ENCODE data around the gene MPC1. TPM values are rescaled to one million over a fixed set of nuclear protein-coding genes. Genes with fewer than 3 reads are reported as not detected.

The MPC1 gene
- total and polyA plus RNA-seq, 2 donors: 40.5 to 106 TPM

DNA sequence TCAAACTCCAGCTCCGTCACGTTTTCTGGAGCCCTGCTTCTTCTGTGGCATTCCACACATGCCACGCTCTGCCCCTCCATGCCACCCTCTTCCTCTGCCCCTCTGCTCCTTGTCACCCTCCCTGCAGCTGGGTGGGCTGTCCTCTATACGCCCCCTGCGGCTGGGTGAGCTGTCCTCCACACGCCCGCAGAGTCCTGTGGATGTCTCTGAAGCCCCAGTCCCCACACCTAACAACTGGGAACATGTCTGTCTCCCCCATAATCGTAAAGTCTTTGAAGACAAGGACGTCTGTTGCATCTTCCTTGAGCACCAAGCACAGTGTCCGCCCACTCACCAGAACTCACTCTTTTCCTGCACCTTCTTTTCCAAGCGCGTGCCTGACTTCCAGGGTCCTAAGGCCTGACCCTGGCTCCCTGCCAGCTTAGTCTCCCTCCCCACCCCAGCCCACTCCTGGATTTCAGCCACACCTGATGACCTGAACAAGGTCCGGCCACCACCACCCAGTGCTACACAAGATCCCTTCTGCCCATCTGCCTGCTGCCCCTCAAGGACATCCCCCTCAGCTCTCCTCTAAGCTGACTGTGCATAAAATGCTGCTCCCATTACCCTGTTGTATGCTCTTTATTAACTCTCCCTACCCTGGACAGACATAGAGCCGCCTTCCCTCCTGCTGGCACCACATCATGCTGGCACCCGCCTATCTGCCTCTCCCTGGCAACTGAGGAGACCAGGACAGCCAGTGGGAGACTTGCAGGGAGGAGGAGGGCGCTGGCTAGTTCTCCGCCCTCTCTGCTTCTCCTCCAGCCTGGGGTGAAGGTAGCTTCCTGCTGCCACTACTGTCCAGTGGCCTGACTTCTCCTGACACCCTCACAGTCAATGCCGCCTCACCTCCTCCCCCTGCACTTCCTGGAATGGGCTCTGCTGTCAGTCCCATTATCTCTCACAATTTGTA is 63.8 kb downstream of the MPC1 start:
- H3K4me3 ChIP-seq (ENCODE audit: low read length in 2 of 2): no peak overlapping the region
- 91% methylated on average over 18 of the region's 18 CpGs for WGBS
- H3K9me3 ChIP-seq (ENCODE audit: control insufficient read depth in 2 of 2, insufficient read depth in 1 of 2, low read length in 1 of 2): no peaks in the 10 kb centered on the region
- no peak overlapping the region for H3K27ac ChIP-seq (ENCODE audit: low read depth in 1 of 2, low read length in 1 of 2)
- H3K36me3 ChIP-seq (ENCODE audit: control insufficient read depth in 2 of 2, insufficient read depth in 2 of 2, low read length in 1 of 2): peaks cover 33 to 37% of the 10 kb centered on the region in 2 donors
- DNase-seq (ENCODE audit: low read depth in 6 of 9, low spot score in 9 of 9): no peak
- no peaks in the 10 kb centered on the region for H3K27me3 ChIP-seq (ENCODE audit: control insufficient read depth in 2 of 2, insufficient read depth in 1 of 2, low read length in 1 of 2)
- no peaks in the 10 kb centered on the region for H3K4me1 ChIP-seq (ENCODE audit: control insufficient read depth in 2 of 2, insufficient read depth in 2 of 2, low read length in 2 of 2)

DNA sequence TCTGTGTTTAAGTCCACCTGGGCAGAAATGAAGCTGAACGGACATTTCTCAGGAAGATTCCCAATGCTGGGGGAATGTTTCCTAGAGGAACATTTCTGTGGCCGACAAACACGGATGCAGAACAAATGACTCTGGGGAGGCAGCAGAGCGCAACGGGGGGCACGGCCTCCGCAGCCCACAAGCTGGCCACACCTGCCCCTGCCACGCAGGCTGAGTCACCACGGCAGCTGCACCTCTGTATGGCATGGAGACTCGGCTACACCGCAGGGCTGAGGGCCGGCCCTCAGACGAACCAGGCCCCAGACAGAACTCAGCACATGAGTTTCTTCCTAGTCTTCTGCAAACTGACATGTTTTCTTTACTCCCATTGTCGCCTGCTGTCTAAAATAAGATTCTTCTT is 64.5 kb downstream of the MPC1 start:
- no peak for DNase-seq (ENCODE audit: low read depth in 6 of 9, low spot score in 9 of 9)
- WGBS: 84% methylated on average over 14 of the region's 14 CpGs
- Histone ChIP-seq H3K9me3 (ENCODE audit: control insufficient read depth in 2 of 2, insufficient read depth in 1 of 2, low read length in 1 of 2) (no peaks in the 10 kb centered on the region), H3K27me3 (ENCODE audit: control insufficient read depth in 2 of 2, insufficient read depth in 1 of 2, low read length in 1 of 2) (no peaks in the 10 kb centered on the region), H3K27ac (ENCODE audit: low read depth in 1 of 2, low read length in 1 of 2) (no peak overlapping the region), H3K4me3 (ENCODE audit: low read length in 2 of 2) (no peak overlapping the region), H3K4me1 (ENCODE audit: control insufficient read depth in 2 of 2, insufficient read depth in 2 of 2, low read length in 2 of 2) (no peaks in the 10 kb centered on the region), H3K36me3 (ENCODE audit: control insufficient read depth in 2 of 2, insufficient read depth in 2 of 2, low read length in 1 of 2) (peaks cover 27 to 30% of the 10 kb centered on the region in 2 donors)

- H3K27me3 ChIP-seq (ENCODE audit: control insufficient read depth in 2 of 2, insufficient read depth in 1 of 2, low read length in 1 of 2): no peaks in the 10 kb centered on the region
- H3K4me3 ChIP-seq (ENCODE audit: low read length in 2 of 2): no peak overlapping the region
- 96% methylated on average over 19 of the region's 19 CpGs for WGBS
- H3K27ac ChIP-seq (ENCODE audit: low read depth in 1 of 2, low read length in 1 of 2): no peak overlapping the region
- peaks cover 21 to 29% of the 10 kb centered on the region in 2 donors for H3K36me3 ChIP-seq (ENCODE audit: control insufficient read depth in 2 of 2, insufficient read depth in 2 of 2, low read length in 1 of 2)
- H3K4me1 ChIP-seq (ENCODE audit: control insufficient read depth in 2 of 2, insufficient read depth in 2 of 2, low read length in 2 of 2): no peaks in the 10 kb centered on the region
- no peaks in the 10 kb centered on the region for H3K9me3 ChIP-seq (ENCODE audit: control insufficient read depth in 2 of 2, insufficient read depth in 1 of 2, low read length in 1 of 2)
- no peak for DNase-seq (ENCODE audit: low read depth in 6 of 9, low spot score in 9 of 9)
These were observed 65.2 kb downstream of the MPC1 start for GRCh38 chr6:166317261-166318212.

DNA sequence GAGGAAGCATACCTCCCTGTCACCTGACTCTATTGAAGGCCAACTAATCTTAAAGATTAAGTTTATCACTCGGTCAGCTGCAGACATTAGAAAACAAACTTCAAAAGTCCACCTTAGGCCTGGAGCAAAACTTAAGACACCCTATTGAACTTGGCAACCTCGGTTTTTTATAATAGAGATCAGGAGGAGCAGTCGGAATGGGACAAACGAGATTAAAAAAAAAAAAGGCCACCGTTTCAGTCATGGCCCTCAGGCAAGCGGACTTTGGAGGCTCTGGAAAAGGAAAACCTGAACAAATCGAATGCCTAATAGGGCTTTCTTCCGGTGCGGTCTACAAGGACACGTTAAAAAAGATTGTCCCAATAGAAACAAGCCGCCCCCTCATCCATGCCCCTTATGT is 67.3 kb downstream of the MPC1 start:
- peaks cover 6 to 17% of the 10 kb centered on the region in 2 donors for H3K36me3 ChIP-seq (ENCODE audit: control insufficient read depth in 2 of 2, insufficient read depth in 2 of 2, low read length in 1 of 2)
- 95% methylated on average over 11 of the region's 11 CpGs for WGBS
- H3K4me1 ChIP-seq (ENCODE audit: control insufficient read depth in 2 of 2, insufficient read depth in 2 of 2, low read length in 2 of 2): no peaks in the 10 kb centered on the region
- no peak overlapping the region for H3K27ac ChIP-seq (ENCODE audit: low read depth in 1 of 2, low read length in 1 of 2)
- no peaks in the 10 kb centered on the region for H3K9me3 ChIP-seq (ENCODE audit: control insufficient read depth in 2 of 2, insufficient read depth in 1 of 2, low read length in 1 of 2)
- H3K27me3 ChIP-seq (ENCODE audit: control insufficient read depth in 2 of 2, insufficient read depth in 1 of 2, low read length in 1 of 2): peaks cover 0 to 4% of the 10 kb centered on the region in 2 donors
- no peak for DNase-seq (ENCODE audit: low read depth in 6 of 9, low spot score in 9 of 9)
- no peak overlapping the region for H3K4me3 ChIP-seq (ENCODE audit: low read length in 2 of 2)

Other genes with a start within 250 kb of the MPC1 start
- gene TBXT, start 215.1 kb downstream of the MPC1 start, total RNA-seq: not detected
- 0.02 TPM for gene TBXT, start 215.1 kb downstream of the MPC1 start, polyA plus RNA-seq
- gene PRR18, start 74.5 kb downstream of the MPC1 start, total RNA-seq: 0.05 TPM
- gene PRR18, start 74.5 kb downstream of the MPC1 start, polyA plus RNA-seq: 0.09 TPM
- 34.9 TPM for gene SFT2D1, start 40.4 kb downstream of the MPC1 start, total RNA-seq
- 106 TPM for gene SFT2D1, start 40.4 kb downstream of the MPC1 start, polyA plus RNA-seq
- 0.28 TPM for gene RAMACL, start 203.7 kb upstream of the MPC1 start, total RNA-seq
- 0.30 TPM for gene RAMACL, start 203.7 kb upstream of the MPC1 start, polyA plus RNA-seq
- 2.9 TPM for gene RPS6KA2, start 244.3 kb upstream of the MPC1 start, total RNA-seq
- 12.3 TPM for gene RPS6KA2, start 244.3 kb upstream of the MPC1 start, polyA plus RNA-seq